Common myeloid progenitor, CD34-positive (primary cell): ENCODE results near the gene DUSP11.
A peak's percentile ranks its signal among the peaks of the same experiment; 100 is the strongest.
"Not testable (repeated sequence)": the region's sequence is repeated elsewhere in the genome, so short reads cannot be mapped to it uniquely, and the experiment has no call there.

ENCODE experiments used
- CTCF ChIA-PET: fragments of 350-600 bp; sonication (Branson Sonifier 250); formaldehyde crosslinking; loops from one replicate; lab custom pipeline; 2021; ENCODE audit warnings: antibody characterized with exemption; lab: Charles Lee
- POLR2A ChIA-PET: fragments of 350-600 bp; sonication (Branson Sonifier 250); formaldehyde crosslinking; loops from one replicate; lab custom pipeline; 2021; ENCODE audit warnings: antibody characterized with exemption; lab: Charles Lee
- DNase-seq, 3 donors: peaks; one replicate each; pipeline versions ENCODE4 v3.0.0 to v3.0.0-alpha.2; 2013
- H3K27ac ChIP-seq, 2 experiments: 1 replicate in 1 of 2; 2 replicates in 1 of 2; pipeline ENCODE4 v1.7.0; 2013; ENCODE audit warnings: inconsistent platforms in 2 of 2, low read length in 2 of 2, mild to moderate bottlenecking in 2 of 2, low read depth in 1 of 2, moderate library complexity in 1 of 2; ENCODE audit not compliant: severe bottlenecking in 2 of 2, insufficient read depth in 1 of 2, poor library complexity in 1 of 2
- H3K27me3 ChIP-seq, 5 experiments: replicated peaks in 2 of 5; 1 replicate in 3 of 5; 2 replicates in 2 of 5; pipeline versions ENCODE4 v1.6.1 to v1.7.0; 2013; ENCODE audit warnings: low read length in 4 of 5, mild to moderate bottlenecking in 2 of 5, moderate library complexity in 2 of 5, inconsistent platforms in 1 of 5; ENCODE audit not compliant: insufficient read depth in 5 of 5, control insufficient read depth in 4 of 5
- H3K36me3 ChIP-seq, 4 experiments: 1 replicate in 2 of 4; 2 replicates in 2 of 4; pipeline versions ENCODE4 v1.6.1 to v1.7.0; 2013; ENCODE audit warnings: low read length in 3 of 4, control low read depth in 1 of 4, mild to moderate bottlenecking in 1 of 4; ENCODE audit not compliant: control insufficient read depth in 4 of 4, insufficient read depth in 4 of 4
- H3K4me1 ChIP-seq, 4 experiments: 1 replicate in 3 of 4; 2 replicates in 1 of 4; pipeline versions ENCODE4 v1.6.1 to v1.7.1; 2013; ENCODE audit warnings: low read length in 3 of 4, mild to moderate bottlenecking in 3 of 4, control low read depth in 1 of 4, inconsistent platforms in 1 of 4, moderate library complexity in 1 of 4; ENCODE audit not compliant: control insufficient read depth in 4 of 4, insufficient read depth in 4 of 4; ENCODE audit errors: control extremely low read depth in 1 of 4
- H3K4me3 ChIP-seq, 7 experiments: 1 replicate in 4 of 7; 2 replicates in 3 of 7; pipeline versions ENCODE4 v1.5.1 to v1.7.0; 2013; ENCODE audit warnings: mild to moderate bottlenecking in 7 of 7, low read length in 6 of 7, moderate library complexity in 6 of 7, inconsistent platforms in 2 of 7, low read depth in 2 of 7, control low read depth in 1 of 7; ENCODE audit not compliant: insufficient read depth in 4 of 7, control insufficient read depth in 1 of 7; ENCODE audit errors: extremely low read depth in 1 of 7
- H3K9me3 ChIP-seq, 5 experiments: 1 replicate in 4 of 5; 2 replicates in 1 of 5; pipeline versions ENCODE4 v1.6.1 to v1.7.1; 2013; ENCODE audit warnings: low read length in 4 of 5, mild to moderate bottlenecking in 2 of 5, inconsistent platforms in 1 of 5, low read depth in 1 of 5, moderate library complexity in 1 of 5; ENCODE audit not compliant: control insufficient read depth in 4 of 5, insufficient read depth in 2 of 5; ENCODE audit errors: control extremely low read depth in 1 of 5
- WGBS: methylation state at CpG from one replicate; pipeline ENCODE4 v1.1.5; 2013; ENCODE audit not compliant: insufficient coverage; 5-methylcytosine and 5-hydroxymethylcytosine counted together

DUSP11 gene

GRCh38 chr2:73728043-73728442, 51.9 kb downstream of the DUSP11 start:
- no peak for DNase-seq
- Histone ChIP-seq H3K4me1 (no peaks in the 10 kb centered on the region), H3K4me3 (no peak overlapping the region), H3K9me3 (no peaks in the 10 kb centered on the region), H3K27me3 (no peaks in the 10 kb centered on the region), H3K27ac (no peak overlapping the region), H3K36me3 (peaks cover 17 to 43% (median 31%) of the 10 kb centered on the region in 4 experiments)
- CTCF ChIA-PET: no interaction called here
- POLR2A ChIA-PET: no interaction called here
- WGBS: 80% methylated on average over 1 of the region's 3 CpGs

DNA sequence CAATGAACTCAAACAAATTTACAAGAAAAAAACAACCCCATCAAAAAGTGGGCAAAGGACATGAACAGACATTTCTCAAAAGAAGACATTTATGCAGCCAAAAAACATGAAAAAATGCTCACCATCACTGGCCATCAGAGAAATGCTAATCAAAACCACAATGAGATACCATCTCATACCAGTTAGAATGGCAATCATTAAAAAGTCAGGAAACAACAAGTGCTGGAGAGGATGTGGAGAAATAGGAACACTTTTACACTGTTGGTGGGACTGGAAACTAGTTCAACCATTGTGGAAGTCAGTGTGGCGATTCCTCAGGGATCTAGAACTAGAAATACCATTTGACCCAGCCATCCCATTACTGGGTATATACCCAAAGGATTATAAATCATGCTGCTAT, 53.2 kb downstream of the DUSP11 start:
- WGBS: no CpG with 5 or more reads among the region's 1 CpG
- H3K36me3 ChIP-seq: peaks cover 13 to 33% (median 22%) of the 10 kb centered on the region in 4 experiments

DNA sequence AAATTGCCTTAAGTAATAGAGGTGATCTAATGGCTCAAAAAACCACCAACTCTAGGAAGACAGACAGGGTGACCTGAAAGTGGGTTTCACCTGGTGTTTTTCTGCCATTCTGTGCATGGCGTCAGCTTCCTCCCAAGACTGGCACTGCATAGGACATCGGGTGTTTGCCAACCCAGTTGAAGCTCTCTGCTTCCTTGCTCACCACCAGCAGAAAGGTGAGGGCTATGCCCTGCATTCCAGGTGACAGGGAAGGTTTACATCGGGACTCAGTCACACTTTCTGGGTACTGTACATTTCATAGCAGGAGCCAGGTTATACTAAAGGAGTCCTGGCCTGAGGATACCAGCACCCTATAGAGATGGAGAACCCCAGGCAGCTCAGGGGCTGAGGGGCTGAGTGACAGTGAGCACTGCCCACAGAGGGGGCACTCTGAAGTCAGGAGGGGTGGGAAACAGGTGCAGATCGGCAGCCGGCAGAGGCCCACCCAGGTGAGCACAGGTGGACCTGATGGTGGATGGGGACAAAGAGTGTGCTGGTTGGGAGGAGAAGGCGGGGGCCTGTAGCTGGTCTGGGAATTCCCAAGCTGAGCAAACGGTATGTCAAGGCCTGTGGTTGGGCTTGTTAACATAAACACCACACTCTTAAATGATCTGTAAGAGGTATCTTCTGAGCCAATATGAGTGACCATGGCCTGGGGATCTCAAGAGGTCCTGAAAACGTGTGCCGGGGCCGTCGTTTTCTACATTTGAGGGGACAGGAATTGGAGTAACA, 60.9 kb downstream of the DUSP11 start:
- Histone ChIP-seq H3K27me3 (no peaks in the 10 kb centered on the region), H3K9me3 (peaks cover 0 to 4% (median 0%) of the 10 kb centered on the region in 5 experiments), H3K4me3 (no peak overlapping the region), H3K36me3 (no peaks in the 10 kb centered on the region), H3K27ac (no peak overlapping the region), H3K4me1 (peaks cover 0 to 16% (median 3%) of the 10 kb centered on the region in 4 experiments)
- POLR2A ChIA-PET: no interaction called here
- no peak for DNase-seq
- WGBS: 84% methylated on average over 9 of the region's 11 CpGs
- CTCF ChIA-PET: interaction anchor here (1.1 kb wide), 1 partner anchor 18 kb away, joined by 3 read pairs; the partner anchor contains the start of gene TPRKB

More for the DNA sequence above, 53.2 kb downstream of the DUSP11 start:
- H3K27ac ChIP-seq, CTCF ChIA-PET, POLR2A ChIA-PET, H3K4me1 ChIP-seq, H3K9me3 ChIP-seq, H3K4me3 ChIP-seq, H3K27me3 ChIP-seq, DNase-seq: not testable (repeated sequence)

GRCh38 chr2:73718421-73718820, 61.5 kb downstream of the DUSP11 start:
- Histone ChIP-seq H3K9me3 (peaks cover 0 to 8% (median 0%) of the 10 kb centered on the region in 5 experiments), H3K27me3 (no peaks in the 10 kb centered on the region), H3K4me3 (no peak overlapping the region), H3K4me1 (peaks cover 0 to 16% (median 3%) of the 10 kb centered on the region in 4 experiments), H3K27ac (no peak overlapping the region), H3K36me3 (no peaks in the 10 kb centered on the region)
- ChIA-PET POLR2A (no interaction called here), CTCF (interaction anchor here (1.1 kb wide), 1 partner anchor 19 kb away, joined by 3 read pairs; the partner anchor contains the start of gene TPRKB)
- DNase-seq: no peak
- 77% methylated on average over 5 of the region's 6 CpGs for WGBS

- no CpG with 5 or more reads among the region's 4 CpGs for WGBS
- H3K4me1 ChIP-seq: peaks cover 0 to 16% (median 3%) of the 10 kb centered on the region in 4 experiments
- H3K27me3 ChIP-seq, H3K27ac ChIP-seq, H3K4me3 ChIP-seq, POLR2A ChIA-PET, H3K36me3 ChIP-seq, H3K9me3 ChIP-seq, DNase-seq: not testable (repeated sequence)
- CTCF ChIA-PET: interaction anchor here (1.1 kb wide), 1 partner anchor 20 kb away, joined by 3 read pairs; the partner anchor contains the start of gene TPRKB
These were observed 62.2 kb downstream of the DUSP11 start for GRCh38 chr2:73717695-73718094.

- H3K36me3 ChIP-seq: no peaks in the 10 kb centered on the region
- peak overlapping the region in 1 of 7 experiments; percentile 19 for H3K4me3 ChIP-seq
- CTCF ChIA-PET: no interaction called here
- peaks cover 0 to 8% (median 0%) of the 10 kb centered on the region in 5 experiments for H3K9me3 ChIP-seq
- H3K4me1 ChIP-seq: peaks cover 0 to 16% (median 3%) of the 10 kb centered on the region in 4 experiments
- POLR2A ChIA-PET: interaction anchor here (0.6 kb wide), 1 partner anchor 30 kb away, joined by 5 read pairs; no protein-coding TSS in a partner anchor
- H3K27ac ChIP-seq: no peak overlapping the region
- no peaks in the 10 kb centered on the region for H3K27me3 ChIP-seq
- no peak for DNase-seq
These were observed 62.7 kb downstream of the DUSP11 start for GRCh38 chr2:73717251-73717606.
